ENCODE measurements around the gene NSUN7.

DNA sequence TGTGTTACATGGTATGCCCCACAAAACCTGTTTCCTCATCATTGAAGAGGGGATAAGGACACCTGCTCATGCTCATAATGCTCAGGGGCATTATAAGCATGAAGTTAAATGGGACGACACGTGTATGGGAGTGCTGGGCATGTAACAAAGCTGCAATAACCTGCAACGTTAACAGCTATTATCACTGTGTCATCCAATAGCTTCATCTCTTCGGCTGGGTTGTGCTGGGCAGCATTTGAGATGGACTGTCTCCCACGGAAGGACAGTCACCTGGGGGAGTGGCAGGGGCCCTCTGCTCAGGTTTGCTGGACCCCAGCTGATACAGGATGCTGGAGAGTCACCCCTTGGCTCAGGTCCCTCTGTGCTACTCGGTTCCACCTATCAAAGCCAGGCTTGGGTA lies 94.5 kb downstream of the NSUN7 start:
- no peak for TF ChIP-seq CTCF (IDR thresholded peaks at IDR 0.05)
- TF ChIP-seq POLR2A (IDR thresholded peaks at IDR 0.05): no peak
